Measurements from ENCODE around the gene SLC5A11.

GRCh38 chr16:24930440-24930839, 84.7 kb downstream of the SLC5A11 start:
- TF ChIP-seq POLR2A (IDR thresholded peaks at IDR 0.05), result no peak
- TF ChIP-seq, protein P1, sequence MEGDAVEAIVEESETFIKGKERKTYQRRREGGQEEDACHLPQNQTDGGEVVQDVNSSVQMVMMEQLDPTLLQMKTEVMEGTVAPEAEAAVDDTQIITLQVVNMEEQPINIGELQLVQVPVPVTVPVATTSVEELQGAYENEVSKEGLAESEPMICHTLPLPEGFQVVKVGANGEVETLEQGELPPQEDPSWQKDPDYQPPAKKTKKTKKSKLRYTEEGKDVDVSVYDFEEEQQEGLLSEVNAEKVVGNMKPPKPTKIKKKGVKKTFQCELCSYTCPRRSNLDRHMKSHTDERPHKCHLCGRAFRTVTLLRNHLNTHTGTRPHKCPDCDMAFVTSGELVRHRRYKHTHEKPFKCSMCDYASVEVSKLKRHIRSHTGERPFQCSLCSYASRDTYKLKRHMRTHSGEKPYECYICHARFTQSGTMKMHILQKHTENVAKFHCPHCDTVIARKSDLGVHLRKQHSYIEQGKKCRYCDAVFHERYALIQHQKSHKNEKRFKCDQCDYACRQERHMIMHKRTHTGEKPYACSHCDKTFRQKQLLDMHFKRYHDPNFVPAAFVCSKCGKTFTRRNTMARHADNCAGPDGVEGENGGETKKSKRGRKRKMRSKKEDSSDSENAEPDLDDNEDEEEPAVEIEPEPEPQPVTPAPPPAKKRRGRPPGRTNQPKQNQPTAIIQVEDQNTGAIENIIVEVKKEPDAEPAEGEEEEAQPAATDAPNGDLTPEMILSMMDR (IDR thresholded peaks at IDR 0.05), result no peak

Measured in heart left ventricle (tissue), 13 donors.